ENCODE data around the gene SH3BGRL3. TPM values are rescaled to one million over a fixed set of nuclear protein-coding genes. Genes with fewer than 3 reads are reported as not detected.
A peak's percentile ranks its signal among the peaks of the same experiment; 100 is the strongest.

The SH3BGRL3 gene
- total RNA-seq, 1 donor from 2014 or later: 285 TPM

- Mint-ChIP-seq H3K36me3 (ENCODE audit: low read depth) (peaks cover 50% of the 10 kb centered on the region), H3K4me1 (peaks cover 11% of the 10 kb centered on the region), H3K27me3 (no peaks in the 10 kb centered on the region), H3K27ac (no peak overlapping the region), H3K9me3 (peaks cover 7% of the 10 kb centered on the region), H3K4me3 (no peak overlapping the region)
- ChIA-PET POLR2A (no interaction called here), CTCF (no interaction called here)
- ATAC-seq (ENCODE audit: low read depth) (no peak), DNase-seq (no peak)
- intact Hi-C loops (cut with micrococcal nuclease): no loop called here
- no peak for TF ChIP-seq CTCF (IDR thresholded peaks at IDR 0.05)
Observed at GRCh38 chr1:26269198-26269550, 10.7 kb upstream of the SH3BGRL3 start.

GRCh38 chr1:26274801-26275425 lies 5.0 kb upstream of the SH3BGRL3 start:
- DNase-seq (no peak), ATAC-seq (ENCODE audit: low read depth) (no peak)
- Mint-ChIP-seq H3K27me3 (no peaks in the 10 kb centered on the region), H3K4me1 (peaks cover 45% of the 10 kb centered on the region), H3K9me3 (no peaks in the 10 kb centered on the region), H3K4me3 (no peak overlapping the region), H3K27ac (peak overlapping the region; percentile 60), H3K36me3 (ENCODE audit: low read depth) (peaks cover 38% of the 10 kb centered on the region)
- CTCF ChIA-PET: interaction anchor here (0.6 to 9.3 kb wide), 14 partner anchors 7 to 168 kb away, joined by 3 to 240 read pairs (median 8); partner anchors contain the start of genes CD52, CEP85 and ZNF593
- no peak for TF ChIP-seq CTCF (IDR thresholded peaks at IDR 0.05)
- POLR2A ChIA-PET: interaction anchor here (1.5 to 21.5 kb wide), 4 partner anchors 13 to 45 kb away, joined by 4 to 1638 read pairs (median 54); partner anchors contain the start of genes CD52 and CEP85
- intact Hi-C loops (cut with micrococcal nuclease): loop anchor here (1.0 to 5.0 kb wide), 6 partner anchors 43 to 157 kb away; partner anchors contain the start of genes CEP85 and DHDDS

DNA sequence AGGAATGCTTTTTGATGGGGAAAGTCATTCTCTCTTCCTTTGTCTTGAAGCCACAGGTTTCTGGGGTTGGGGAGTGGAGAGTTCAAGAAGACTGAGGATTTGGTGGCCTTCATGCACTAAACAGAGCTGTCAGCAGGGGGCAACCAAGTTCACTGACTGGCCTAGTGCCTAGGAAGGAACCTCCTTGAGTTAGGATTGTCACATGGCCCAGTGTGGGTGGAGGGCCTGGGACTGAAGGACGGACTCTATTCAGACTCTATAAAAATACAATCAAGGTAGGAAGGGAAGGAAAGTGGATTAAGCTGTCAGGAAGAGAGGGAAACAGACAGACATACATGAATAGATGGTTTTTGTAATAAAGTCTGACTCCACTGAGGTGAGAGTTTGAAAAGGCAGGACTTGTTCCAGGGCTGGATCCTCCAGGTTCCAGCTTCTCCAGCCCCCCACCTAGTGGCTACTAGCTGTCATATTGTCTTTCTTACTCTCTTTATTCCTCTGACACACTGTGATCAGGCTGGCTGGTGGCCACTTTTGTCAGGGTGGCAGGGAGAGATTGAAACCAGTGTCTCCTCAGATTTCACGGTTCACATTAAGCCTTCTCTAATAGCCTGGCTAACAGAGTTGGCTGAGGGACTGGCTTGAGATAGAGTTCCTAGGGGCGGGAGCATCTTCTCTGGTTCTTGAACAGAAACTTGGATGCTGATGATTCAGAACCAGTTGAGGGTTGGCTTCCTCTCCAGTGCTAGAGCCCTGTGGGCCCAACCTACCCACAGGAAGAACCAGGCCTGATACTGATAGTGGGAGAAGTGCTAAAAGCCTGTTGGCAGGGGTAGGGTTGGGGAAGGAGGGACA lies 4.1 kb upstream of the SH3BGRL3 start:
- no peak for TF ChIP-seq CTCF (IDR thresholded peaks at IDR 0.05)
- ATAC-seq (ENCODE audit: low read depth) (peak; percentile 47), DNase-seq (peak; percentile 61)
- H3K27ac Mint-ChIP-seq: peak overlapping the region; percentile 84
- H3K4me1 Mint-ChIP-seq: peaks cover 50% of the 10 kb centered on the region
- H3K36me3 Mint-ChIP-seq (ENCODE audit: low read depth): peaks cover 34% of the 10 kb centered on the region
- ChIA-PET POLR2A (interaction anchor here (1.1 to 21.5 kb wide), 5 partner anchors 12 to 197 kb away, joined by 3 to 1638 read pairs (median 6); partner anchors contain the start of genes CD52 and CEP85), CTCF (interaction anchor here (0.6 to 9.3 kb wide), 15 partner anchors 8 to 169 kb away, joined by 3 to 240 read pairs (median 6); partner anchors contain the start of genes CD52, CEP85 and ZNF593)
- no peaks in the 10 kb centered on the region for H3K27me3 Mint-ChIP-seq
- intact Hi-C loops (cut with micrococcal nuclease): loop anchor here (1.0 to 5.0 kb wide), 8 partner anchors 8 to 156 kb away; partner anchors contain the start of genes CEP85 and DHDDS
- peak overlapping the region; percentile 52 for H3K4me3 Mint-ChIP-seq
- H3K9me3 Mint-ChIP-seq: no peaks in the 10 kb centered on the region

- H3K9me3 Mint-ChIP-seq: no peaks in the 10 kb centered on the region
- no peaks in the 10 kb centered on the region for H3K27me3 Mint-ChIP-seq
- H3K4me1 Mint-ChIP-seq: peaks cover 56% of the 10 kb centered on the region
- intact Hi-C loops (cut with micrococcal nuclease): loop anchor here (1.0 to 5.0 kb wide), 4 partner anchors 8 to 156 kb away; partner anchors contain the start of genes CEP85 and DHDDS
- TF ChIP-seq CTCF (IDR thresholded peaks at IDR 0.05): no peak
- ChIA-PET CTCF (interaction anchor here (1.1 to 9.3 kb wide), 11 partner anchors 8 to 140 kb away, joined by 3 to 240 read pairs (median 17); partner anchors contain the start of genes CD52, CEP85 and ZNF593), POLR2A (interaction anchor here (1.1 to 21.5 kb wide), 5 partner anchors 12 to 197 kb away, joined by 3 to 1638 read pairs (median 6); partner anchors contain the start of genes CD52 and CEP85)
- peaks cover 34% of the 10 kb centered on the region for H3K36me3 Mint-ChIP-seq (ENCODE audit: low read depth)
- no peak for DNase-seq
- H3K4me3 Mint-ChIP-seq: peak overlapping the region; percentile 52
- peak overlapping the region; percentile 84 for H3K27ac Mint-ChIP-seq
- ATAC-seq (ENCODE audit: low read depth): peak; percentile 55
Observed at GRCh38 chr1:26276432-26276838, 3.5 kb upstream of the SH3BGRL3 start.
